Naive B cell (primary cell): Measurements from ENCODE around the gene KLHL12. TPM values are rescaled to one million over a fixed set of nuclear protein-coding genes. Genes with fewer than 3 reads are reported as not detected.
"Not testable (repeated sequence)": the region's sequence is repeated elsewhere in the genome, so short reads cannot be mapped to it uniquely, and the experiment has no call there.

Source experiments
- ATAC-seq, 2 donors: fragments of 150-1000 bp; cut with Tn5 transposase; 2 replicates each; pipeline ENCODE4 v1.10.0; 2021; ENCODE audit warnings: low read depth in 2 of 2, mild to moderate bottlenecking in 2 of 2, moderate library complexity in 2 of 2
- DNase-seq: peaks from one replicate; pipeline ENCODE4 v3.0.0; 2022
- H3K27ac Mint-ChIP-seq, 6 donors: one replicate each; pipeline ENCODE4 v1.8.0; 2020 to 2022; ENCODE audit warnings: mild to moderate bottlenecking in 6 of 6, mixed read lengths in 6 of 6, moderate library complexity in 5 of 6, inconsistent platforms in 2 of 6
- H3K27me3 Mint-ChIP-seq, 3 donors: one replicate each; pipeline ENCODE4 v1.8.0; 2021 to 2022; ENCODE audit warnings: mixed read lengths in 3 of 3, mild to moderate bottlenecking in 1 of 3
- H3K36me3 Mint-ChIP-seq, 2 donors: one replicate each; pipeline ENCODE4 v1.8.0; 2020 to 2022; ENCODE audit warnings: mixed read lengths in 2 of 2, inconsistent platforms in 1 of 2, mild to moderate bottlenecking in 1 of 2
- H3K4me1 Mint-ChIP-seq, 3 donors: one replicate each; pipeline ENCODE4 v1.8.0; 2020 to 2022; ENCODE audit warnings: mixed read lengths in 3 of 3, inconsistent platforms in 1 of 3, mild to moderate bottlenecking in 1 of 3, moderate library complexity in 1 of 3
- H3K4me3 Mint-ChIP-seq, 8 donors: one replicate each; pipeline ENCODE4 v1.8.0; 2020 to 2022; ENCODE audit warnings: mild to moderate bottlenecking in 8 of 8, mixed read lengths in 8 of 8, moderate library complexity in 8 of 8, inconsistent platforms in 2 of 8
- H3K9me3 Mint-ChIP-seq, 7 donors: one replicate each; pipeline ENCODE4 v1.8.0; 2020 to 2022; ENCODE audit warnings: mixed read lengths in 7 of 7, mild to moderate bottlenecking in 5 of 7, inconsistent platforms in 2 of 7, moderate library complexity in 1 of 7
- polyA plus RNA-seq, 6 donors: library from polyadenylated mRNA; unstranded; fragments of 300-500 nt; fragmentation: Illumina TruSeq; gene quantifications; one replicate each; pipeline ENCODE4 v1.2.3, GENCODE V29; 2021; ENCODE audit warnings: low read depth in 6 of 6

KLHL12 gene
- polyA plus RNA-seq, 6 donors from 2014 or later = 16.3 to 34.1 (median 25.4) TPM

- Mint-ChIP-seq H3K27me3 (peaks cover 0 to 13% (median 0%) of the 10 kb centered on the region in 3 donors), H3K4me1 (peaks cover 0 to 9% (median 3%) of the 10 kb centered on the region in 3 donors), H3K36me3 (peaks cover 4 to 19% of the 10 kb centered on the region in 2 donors), H3K27ac (no peak overlapping the region), H3K9me3 (no peaks in the 10 kb centered on the region), H3K4me3 (no peak overlapping the region)
- DNase-seq (no peak), ATAC-seq (no peak)
Measured at GRCh38 chr1:202938287-202938925, 11.4 kb upstream of the KLHL12 start.

- not testable (repeated sequence) for H3K4me1 Mint-ChIP-seq, H3K9me3 Mint-ChIP-seq, H3K36me3 Mint-ChIP-seq, H3K4me3 Mint-ChIP-seq, H3K27ac Mint-ChIP-seq, ATAC-seq, DNase-seq
- peaks cover 0 to 18% (median 0%) of the 10 kb centered on the region in 3 donors for H3K27me3 Mint-ChIP-seq
Measured at GRCh38 chr1:202936409-202936808, 9.4 kb upstream of the KLHL12 start.

GRCh38 chr1:202935844-202936243 lies 8.8 kb upstream of the KLHL12 start:
- no peak overlapping the region for H3K4me3 Mint-ChIP-seq
- DNase-seq = no peak

GRCh38 chr1:202934755-202935154 lies 7.7 kb upstream of the KLHL12 start:
- no peak overlapping the region for H3K27ac Mint-ChIP-seq
- H3K36me3 Mint-ChIP-seq = peaks cover 0 to 5% of the 10 kb centered on the region in 2 donors
- H3K9me3 Mint-ChIP-seq = peaks cover 0 to 5% (median 2%) of the 10 kb centered on the region in 7 donors
- H3K4me3 Mint-ChIP-seq = no peak overlapping the region
- peaks cover 0 to 18% (median 0%) of the 10 kb centered on the region in 3 donors for H3K27me3 Mint-ChIP-seq
- peaks cover 0 to 9% (median 3%) of the 10 kb centered on the region in 3 donors for H3K4me1 Mint-ChIP-seq
- ATAC-seq (no peak), DNase-seq (no peak)

More at GRCh38 chr1:202935844-202936243, 8.8 kb upstream of the KLHL12 start:
- Mint-ChIP-seq H3K27me3 (peaks cover 0 to 18% (median 0%) of the 10 kb centered on the region in 3 donors), H3K9me3 (peaks cover 0 to 5% (median 2%) of the 10 kb centered on the region in 7 donors), H3K27ac (no peak overlapping the region), H3K36me3 (peaks cover 0 to 5% of the 10 kb centered on the region in 2 donors), H3K4me1 (peaks cover 0 to 9% (median 3%) of the 10 kb centered on the region in 3 donors)
- ATAC-seq = no peak

DNA sequence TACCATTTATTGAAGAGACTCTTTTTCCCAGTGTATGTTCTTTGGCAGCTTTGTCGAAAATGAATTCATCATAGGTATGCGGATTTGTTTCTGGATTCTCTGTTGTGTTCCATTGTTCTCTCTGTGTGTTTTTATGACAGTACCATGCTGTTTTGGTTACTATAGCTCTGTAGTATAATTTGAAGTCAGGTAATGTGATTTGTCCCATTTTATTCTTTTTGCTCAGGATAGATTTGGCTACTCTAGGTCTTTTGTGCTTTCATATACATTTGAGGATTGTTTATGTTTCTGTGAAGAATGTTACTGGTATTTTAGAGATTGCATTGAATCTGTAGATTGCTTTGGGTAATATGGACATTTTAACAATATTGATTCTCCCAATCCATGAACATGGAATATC lies 5.4 kb upstream of the KLHL12 start:
- peaks cover 0 to 18% (median 0%) of the 10 kb centered on the region in 3 donors for H3K27me3 Mint-ChIP-seq
- H3K36me3 Mint-ChIP-seq = peaks cover 0 to 5% of the 10 kb centered on the region in 2 donors
- H3K4me1 Mint-ChIP-seq = peaks cover 0 to 9% (median 3%) of the 10 kb centered on the region in 3 donors
- peak overlapping the region in 1 of 8 donors; percentile 16 for H3K4me3 Mint-ChIP-seq
- H3K9me3 Mint-ChIP-seq = peaks cover 0 to 5% (median 2%) of the 10 kb centered on the region in 7 donors
- ATAC-seq = no peak
- DNase-seq = no peak
- peak overlapping the region in 1 of 6 donors; percentile 10 for H3K27ac Mint-ChIP-seq

DNA sequence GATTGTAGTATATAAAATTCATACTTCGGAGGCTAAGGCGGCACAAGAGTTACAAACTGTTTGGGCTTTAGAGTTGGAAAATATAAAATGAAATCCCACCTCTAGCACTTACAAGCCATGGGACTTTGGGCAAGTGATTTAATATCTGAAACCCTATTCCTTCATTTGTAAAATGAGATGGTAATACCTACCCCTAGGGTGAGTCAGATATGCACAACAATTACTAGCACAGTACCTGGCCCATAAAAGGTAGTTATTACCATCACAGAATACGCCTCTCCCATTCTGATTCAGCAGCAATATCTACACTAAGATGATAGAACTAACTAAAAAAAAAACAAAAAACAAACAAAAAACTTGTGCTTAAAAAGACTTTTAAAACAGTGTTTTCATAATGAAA lies 3.5 kb downstream of the KLHL12 start:
- no peak for DNase-seq
- H3K4me3 Mint-ChIP-seq = no peak overlapping the region
- no peak for ATAC-seq
- peak overlapping the region in 1 of 6 donors; percentile 64 for H3K27ac Mint-ChIP-seq
- H3K36me3 Mint-ChIP-seq = no peaks in the 10 kb centered on the region
- H3K4me1 Mint-ChIP-seq = peaks cover 12 to 30% (median 20%) of the 10 kb centered on the region in 3 donors
- no peaks in the 10 kb centered on the region for H3K9me3 Mint-ChIP-seq
- H3K27me3 Mint-ChIP-seq = no peaks in the 10 kb centered on the region

- ATAC-seq (no peak), DNase-seq (no peak)
- peak overlapping the region in 1 of 6 donors; percentile 49 for H3K27ac Mint-ChIP-seq
- H3K4me1 Mint-ChIP-seq = peaks cover 0 to 14% (median 9%) of the 10 kb centered on the region in 3 donors
- H3K36me3 Mint-ChIP-seq = peaks cover 8 to 10% of the 10 kb centered on the region in 2 donors
- no peak overlapping the region for H3K4me3 Mint-ChIP-seq
- H3K9me3 Mint-ChIP-seq = no peaks in the 10 kb centered on the region
- H3K27me3 Mint-ChIP-seq = no peaks in the 10 kb centered on the region
Measured at GRCh38 chr1:202919615-202920014, 7.4 kb downstream of the KLHL12 start.

- H3K4me3 Mint-ChIP-seq = no peak overlapping the region
- DNase-seq = no peak
- no peak overlapping the region for H3K27ac Mint-ChIP-seq
- H3K36me3 Mint-ChIP-seq = peaks cover 38 to 42% of the 10 kb centered on the region in 2 donors
- H3K9me3 Mint-ChIP-seq = no peaks in the 10 kb centered on the region
- no peak for ATAC-seq
- no peaks in the 10 kb centered on the region for H3K27me3 Mint-ChIP-seq
- H3K4me1 Mint-ChIP-seq = peaks cover 0 to 7% (median 0%) of the 10 kb centered on the region in 3 donors
Measured at GRCh38 chr1:202915146-202915545, 11.9 kb downstream of the KLHL12 start.

DNA sequence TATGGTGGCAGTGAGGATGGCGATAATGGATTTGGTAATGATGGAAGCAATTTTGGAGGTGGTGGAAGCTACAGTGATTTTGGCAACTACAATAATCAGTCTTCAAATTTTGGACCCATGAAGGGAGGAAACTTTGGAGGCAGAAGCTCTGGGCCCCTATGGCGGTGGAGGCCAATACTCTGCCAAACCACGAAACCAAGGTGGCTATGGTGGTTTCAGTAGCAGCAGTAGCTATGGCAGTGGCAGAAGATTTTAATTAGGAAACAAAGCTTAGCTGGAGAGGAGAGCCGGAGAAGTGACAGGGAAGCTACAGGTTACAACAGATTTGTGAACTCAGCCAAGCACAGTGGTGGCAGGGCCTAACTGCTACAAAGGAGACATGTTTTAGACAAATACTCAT lies 14.6 kb downstream of the KLHL12 start:
- H3K4me1 Mint-ChIP-seq, DNase-seq, H3K9me3 Mint-ChIP-seq, ATAC-seq, H3K27me3 Mint-ChIP-seq, H3K4me3 Mint-ChIP-seq: not testable (repeated sequence)
- peaks cover 33 to 48% of the 10 kb centered on the region in 2 donors for H3K36me3 Mint-ChIP-seq
- peak overlapping the region in 2 of 6 donors; percentile 64 to 70 for H3K27ac Mint-ChIP-seq

DNA sequence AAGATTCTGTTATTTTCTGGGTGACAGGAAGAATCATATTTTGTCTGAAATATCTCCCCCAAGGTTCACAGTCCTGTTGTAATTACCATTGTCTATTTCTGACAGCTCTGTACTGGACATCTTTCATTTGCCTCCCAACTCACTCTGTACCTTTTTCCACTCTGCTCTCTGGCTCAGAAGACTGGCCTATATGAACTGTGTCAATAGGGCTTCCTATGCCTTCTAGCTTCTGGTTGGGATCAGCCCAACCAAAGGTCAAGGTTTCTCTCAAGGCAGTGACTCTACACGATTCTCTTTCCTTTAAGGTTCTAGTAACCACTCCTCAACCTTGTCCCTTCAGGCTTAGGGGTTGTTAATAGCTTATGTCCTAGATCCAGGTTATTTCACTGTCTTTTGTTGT lies 17.5 kb downstream of the KLHL12 start:
- H3K27ac Mint-ChIP-seq = no peak overlapping the region
- ATAC-seq (no peak), DNase-seq (no peak)
- H3K36me3 Mint-ChIP-seq = peaks cover 35 to 44% of the 10 kb centered on the region in 2 donors
- H3K9me3 Mint-ChIP-seq = no peaks in the 10 kb centered on the region
- no peak overlapping the region for H3K4me3 Mint-ChIP-seq
- no peaks in the 10 kb centered on the region for H3K27me3 Mint-ChIP-seq
- peaks cover 0 to 7% (median 0%) of the 10 kb centered on the region in 3 donors for H3K4me1 Mint-ChIP-seq

DNA sequence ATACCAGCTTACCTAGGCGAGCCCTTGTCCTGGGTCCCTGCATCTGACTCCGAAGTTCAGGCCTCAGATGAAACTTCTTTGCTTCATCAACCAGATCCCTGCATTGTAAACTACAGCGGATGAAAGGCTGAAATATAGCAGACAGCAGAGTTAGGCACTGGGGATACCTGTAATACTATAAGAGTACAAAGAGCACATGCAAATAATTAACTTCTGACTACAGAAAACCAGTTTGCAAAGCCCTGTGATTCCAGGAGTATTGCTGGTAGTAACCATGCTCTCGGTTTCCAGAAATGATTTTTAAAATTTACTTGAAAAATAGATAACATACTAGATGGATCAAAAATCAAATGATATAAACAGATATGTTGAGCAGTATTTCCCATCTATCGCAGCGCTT lies 18.0 kb downstream of the KLHL12 start:
- no peak for DNase-seq
- Mint-ChIP-seq H3K27ac (no peak overlapping the region), H3K4me3 (no peak overlapping the region), H3K27me3 (no peaks in the 10 kb centered on the region), H3K9me3 (no peaks in the 10 kb centered on the region), H3K4me1 (peaks cover 0 to 7% (median 0%) of the 10 kb centered on the region in 3 donors), H3K36me3 (peaks cover 35 to 40% of the 10 kb centered on the region in 2 donors)
- ATAC-seq = no peak

GRCh38 chr1:202905331-202905730 lies 21.7 kb downstream of the KLHL12 start:
- no peaks in the 10 kb centered on the region for H3K27me3 Mint-ChIP-seq
- no peak overlapping the region for H3K27ac Mint-ChIP-seq
- ATAC-seq (no peak), DNase-seq (no peak)
- peaks cover 0 to 3% (median 0%) of the 10 kb centered on the region in 3 donors for H3K4me1 Mint-ChIP-seq
- no peaks in the 10 kb centered on the region for H3K9me3 Mint-ChIP-seq
- H3K36me3 Mint-ChIP-seq = peaks cover 9 to 13% of the 10 kb centered on the region in 2 donors
- no peak overlapping the region for H3K4me3 Mint-ChIP-seq

DNA sequence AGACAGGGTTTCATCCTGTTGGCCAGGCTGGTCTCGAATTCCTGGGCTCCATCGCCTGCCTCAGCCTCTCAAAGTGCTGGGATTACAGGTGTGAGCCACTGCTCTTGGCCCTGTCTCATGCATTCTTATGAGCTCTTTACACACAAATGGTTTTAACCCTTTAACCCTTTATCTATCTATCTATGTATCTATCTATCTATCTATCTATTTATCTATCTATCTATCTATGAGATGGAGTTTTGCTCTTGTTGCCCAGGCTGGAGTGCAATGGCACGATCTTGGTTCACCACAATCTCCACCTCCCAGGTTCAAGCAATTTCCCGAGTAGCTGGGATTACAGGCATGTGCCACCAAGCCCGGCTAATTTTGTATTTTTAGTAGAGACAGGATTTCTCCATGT lies 23.2 kb downstream of the KLHL12 start:
- not testable (repeated sequence) for H3K4me1 Mint-ChIP-seq, H3K27me3 Mint-ChIP-seq, ATAC-seq, DNase-seq, H3K36me3 Mint-ChIP-seq, H3K9me3 Mint-ChIP-seq
- H3K4me3 Mint-ChIP-seq = peak overlapping the region in 1 of 8 donors; percentile 15
- peak overlapping the region in 1 of 6 donors; percentile 45 for H3K27ac Mint-ChIP-seq

- Mint-ChIP-seq H3K27ac (peak overlapping the region in 2 of 6 donors; percentile 7 to 11), H3K4me1 (peaks cover 0 to 3% (median 3%) of the 10 kb centered on the region in 3 donors), H3K4me3 (no peak overlapping the region), H3K27me3 (no peaks in the 10 kb centered on the region), H3K9me3 (no peaks in the 10 kb centered on the region), H3K36me3 (peaks cover 0 to 4% of the 10 kb centered on the region in 2 donors)
- no peak for DNase-seq
- ATAC-seq = no peak
Measured at GRCh38 chr1:202901555-202901954, 25.5 kb downstream of the KLHL12 start.
